HG03064 (cell line): ENCODE results near the gene PRTG.

Source experiments
- ATAC-seq: cut with Tn5 transposase; IDR thresholded peaks from one replicate; pipeline ENCODE4 v1.9.1; 2021; ENCODE audit warnings: low read depth; ENCODE audit not compliant: unreplicated experiment

PRTG gene

DNA sequence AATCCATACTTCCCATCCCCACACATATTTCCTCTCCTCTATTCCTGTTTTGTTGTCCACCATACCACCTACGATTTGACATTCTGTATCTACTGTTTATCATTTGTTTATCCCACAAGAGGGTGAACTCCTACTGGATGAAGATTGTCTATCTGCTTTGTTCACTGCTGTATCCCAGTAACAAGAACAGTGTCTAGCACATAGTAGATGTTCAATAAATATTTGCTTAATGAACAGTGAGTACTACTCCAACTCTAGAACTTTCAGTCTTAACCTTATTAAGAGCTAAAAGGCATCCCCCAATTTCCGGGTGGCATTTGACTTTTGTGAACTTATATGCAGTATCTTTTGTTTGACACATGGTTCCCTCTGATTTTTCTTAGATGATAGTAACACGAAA is 156.1 kb downstream of the PRTG start:
- ATAC-seq, result no peak

DNA sequence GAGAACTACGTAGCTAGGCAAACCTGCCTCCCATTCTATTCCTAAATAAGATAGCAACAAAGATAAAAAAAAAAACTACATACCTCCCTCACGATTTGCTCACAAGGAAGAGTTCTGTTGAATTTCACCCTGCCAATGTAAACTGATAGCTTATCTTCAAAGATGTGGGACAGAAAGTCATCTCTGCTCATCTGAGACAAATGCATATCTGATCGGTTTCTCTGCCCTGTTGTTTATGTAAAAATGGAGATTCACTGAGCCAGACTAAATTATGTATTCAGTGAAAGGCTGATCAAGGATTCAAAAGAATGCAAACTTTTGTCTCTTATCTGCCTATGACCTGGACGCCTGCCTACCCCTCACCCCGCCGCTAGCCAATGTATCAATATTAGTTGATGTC is 166.0 kb downstream of the PRTG start:
- ATAC-seq, result no peak

DNA sequence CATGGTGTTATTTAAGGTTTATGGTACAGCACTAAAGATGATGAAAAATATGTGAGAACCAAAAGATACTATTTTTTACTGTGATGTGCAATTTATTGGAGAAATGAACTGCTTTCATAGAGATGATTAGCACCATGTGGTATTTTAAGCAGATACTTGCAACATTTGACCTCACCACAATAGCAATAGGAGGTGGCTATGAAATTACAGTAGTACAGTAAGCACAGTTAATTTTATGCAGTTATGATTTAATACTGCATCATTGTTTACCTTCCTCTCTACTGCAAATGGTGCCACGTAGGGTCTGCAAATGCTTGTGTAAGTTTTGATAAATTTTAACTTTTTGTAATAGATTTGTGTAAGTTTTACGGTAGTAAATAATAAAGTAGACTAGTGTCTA is 168.9 kb downstream of the PRTG start:
- ATAC-seq, result no peak

DNA sequence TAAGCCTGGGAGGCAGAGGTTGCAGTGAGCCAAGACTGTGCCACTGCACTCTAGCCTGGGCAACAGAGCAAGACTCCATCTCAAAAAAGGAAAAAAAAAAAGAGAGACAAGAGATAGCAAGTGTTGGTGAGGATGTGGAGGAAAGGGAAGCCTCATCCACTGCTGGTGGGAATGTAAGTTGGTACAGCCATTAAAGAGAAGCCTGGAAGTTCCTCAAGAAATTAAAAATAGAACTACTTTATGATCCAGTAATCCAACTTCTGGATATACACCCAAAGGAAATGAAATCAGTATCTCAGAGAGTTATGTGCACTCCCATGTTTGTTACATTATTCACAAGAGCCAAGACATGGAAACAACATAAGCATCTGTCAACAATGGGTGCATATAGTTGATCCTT is 169.7 kb downstream of the PRTG start:
- no peak for ATAC-seq

DNA sequence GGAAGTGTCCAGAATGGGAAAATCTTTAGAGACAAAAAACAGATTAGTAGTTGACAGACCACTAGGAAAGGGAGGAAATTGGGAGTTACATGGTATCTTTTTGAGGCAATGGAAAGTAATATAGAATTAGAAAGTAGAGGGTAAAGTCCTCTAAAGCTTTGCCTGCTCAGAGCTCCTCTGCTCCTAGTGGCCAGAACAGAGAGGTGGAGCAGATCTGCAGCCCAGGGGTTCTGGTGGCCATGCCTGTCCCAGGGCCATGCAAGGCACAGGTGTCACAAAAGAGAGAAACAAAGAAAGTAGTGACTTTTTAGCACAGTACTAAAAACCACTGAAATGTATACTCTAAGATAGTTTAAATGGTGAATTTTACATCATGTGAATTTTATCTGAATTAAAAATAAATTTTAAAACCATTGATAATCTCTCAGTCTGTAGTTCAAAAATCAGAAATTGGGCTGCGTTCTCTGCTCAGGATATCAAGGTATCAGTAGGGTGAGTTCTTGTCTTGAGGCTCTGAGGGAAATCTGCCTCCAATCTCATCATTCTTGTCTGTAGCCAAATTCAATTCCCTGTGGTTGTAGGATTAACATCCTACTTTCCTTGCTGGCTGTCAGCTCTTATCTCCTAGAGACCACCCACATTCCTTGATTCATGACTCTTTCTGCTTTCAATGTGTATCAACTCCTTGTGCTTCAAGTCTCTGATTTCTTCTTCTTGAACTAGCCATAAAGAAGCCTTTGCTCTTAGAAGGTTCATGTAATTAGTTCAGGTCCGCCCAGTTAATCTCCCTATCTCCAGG is 178.4 kb downstream of the PRTG start:
- no peak for ATAC-seq

DNA sequence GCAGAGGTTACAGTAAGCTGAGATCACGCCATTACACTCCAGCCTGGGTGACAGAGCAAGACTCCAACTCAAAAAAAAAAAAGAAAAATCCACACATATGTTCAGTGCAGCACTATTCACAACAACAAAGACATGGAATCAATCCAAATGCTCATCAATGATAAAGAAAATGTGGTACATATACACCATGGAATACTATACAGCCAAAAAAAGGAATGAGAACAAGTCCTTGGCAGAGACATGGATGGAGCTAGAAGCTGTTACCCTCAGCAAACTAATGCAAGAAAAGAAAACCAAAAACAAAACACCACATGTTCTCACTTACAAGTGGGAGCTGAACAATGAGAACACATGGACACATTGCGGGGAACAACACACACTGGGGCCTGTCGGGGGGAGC is 180.4 kb downstream of the PRTG start:
- no peak for ATAC-seq
